BJ (cell line): ENCODE measurements around the gene CDH23. TPM values are rescaled to one million over a fixed set of nuclear protein-coding genes. Genes with fewer than 3 reads are reported as not detected.

ENCODE experiments used
- CTCF ChIA-PET: fragments of 350-600 bp; formaldehyde crosslinking; extraction: SDS; loops from one replicate; lab custom pipeline; 2021; ENCODE audit warnings: antibody characterized with exemption, inconsistent platforms; lab: Yijun Ruan, JAX
- POLR2A ChIA-PET: fragments of 300-600 bp; sonication (Branson Sonifier 250); formaldehyde crosslinking; extraction: SDS; loops from one replicate; lab custom pipeline; 2021; ENCODE audit warnings: antibody characterized with exemption; lab: Charles Lee
- DNase-seq: peaks from one replicate; pipeline ENCODE4 v3.0.0-alpha.2; 2011; ENCODE audit warnings: low read depth
- H3K27me3 ChIP-seq: 2 replicates; pipeline ENCODE4 v1.6.0; 2011; ENCODE audit warnings: low read length; ENCODE audit not compliant: control insufficient read depth, insufficient read depth
- H3K36me3 ChIP-seq: 2 replicates; pipeline ENCODE4 v1.5.1; 2011; ENCODE audit warnings: low read length; ENCODE audit not compliant: control insufficient read depth, insufficient read depth
- H3K4me3 ChIP-seq: 2 replicates; pipeline ENCODE4 v1.5.1; 2011; ENCODE audit warnings: low read depth, mild to moderate bottlenecking, control low read depth, low read length
- CTCF ChIP-seq: IDR thresholded peaks from 2 replicates; pipeline ENCODE4 v1.5.1; 2011; ENCODE audit warnings: low read depth, mild to moderate bottlenecking, control low read depth, inconsistent platforms, low read length, moderate library complexity; ENCODE audit not compliant: insufficient read depth
- polyA plus RNA-seq: library from polyadenylated mRNA; depleted of rRNA; stranded (reverse); fragments of >200 nt; gene quantifications from 2 replicates; pipeline ENCODE4 v1.2.3, GENCODE V29; 2011

Gene CDH23
- polyA plus RNA-seq, 1 experiment: 0.05 TPM

DNA sequence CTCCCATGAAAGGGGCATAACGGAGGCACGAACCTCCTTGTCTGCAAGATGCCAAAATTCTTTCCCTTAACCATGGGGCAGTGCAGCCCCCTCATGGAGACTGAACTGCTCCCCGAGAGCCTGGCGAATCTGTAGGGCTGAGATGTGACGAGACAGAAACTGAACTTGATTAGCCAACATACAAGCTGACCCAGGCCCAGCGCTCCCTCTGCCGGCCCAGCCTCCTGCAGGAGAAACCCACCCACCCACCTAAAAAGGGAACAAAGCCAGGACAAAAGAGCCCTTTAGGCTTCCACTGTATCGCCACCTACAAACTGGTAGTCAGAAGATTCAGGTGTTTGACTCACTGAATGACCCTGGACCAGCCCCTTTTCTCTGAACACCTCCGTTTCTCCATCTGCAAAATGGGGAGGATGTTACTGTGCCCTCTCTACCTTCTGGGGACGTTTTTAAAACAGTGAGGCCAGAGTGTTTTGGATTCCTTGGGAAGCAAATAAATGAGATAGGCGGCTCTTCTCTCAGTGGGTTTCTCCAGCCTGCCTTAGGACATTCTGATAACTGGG is 264.4 kb downstream of the CDH23 start:
- Histone ChIP-seq H3K4me3 (no peak overlapping the region), H3K36me3 (no peaks in the 10 kb centered on the region), H3K27me3 (peaks cover 6% of the 10 kb centered on the region)
- CTCF ChIA-PET: no interaction called here
- POLR2A ChIA-PET: no interaction called here
- no peak for DNase-seq
- no peak for TF ChIP-seq CTCF

DNA sequence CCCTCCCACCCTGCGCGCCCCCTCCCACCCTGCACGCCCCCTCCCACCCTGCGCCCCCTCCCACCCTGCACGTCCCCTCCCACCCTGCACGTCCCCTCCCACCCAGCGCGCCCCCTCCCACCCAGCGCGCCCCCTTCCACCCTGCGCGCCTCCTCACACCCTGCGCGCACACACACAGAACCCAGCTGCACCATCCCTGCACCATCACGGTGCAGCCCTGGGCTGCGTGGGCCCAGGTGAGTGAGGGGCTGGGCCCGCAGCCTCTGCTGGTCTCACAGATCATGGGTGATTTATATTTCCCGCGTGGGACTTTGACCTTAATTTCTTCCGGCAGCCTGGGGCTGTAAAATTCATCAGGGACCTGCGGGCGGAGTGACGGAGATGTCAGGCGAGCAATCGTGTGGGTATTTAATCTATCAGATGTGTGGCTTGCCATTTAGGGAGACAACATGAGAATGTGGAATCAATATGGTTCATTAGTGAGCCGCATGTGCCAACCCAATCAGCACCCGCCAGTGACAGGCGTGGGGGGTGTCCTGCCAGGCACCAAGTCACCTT is 265.1 kb downstream of the CDH23 start:
- TF ChIP-seq CTCF: no peak
- CTCF ChIA-PET: no interaction called here
- DNase-seq: no peak
- Histone ChIP-seq H3K4me3 (no peak overlapping the region), H3K36me3 (no peaks in the 10 kb centered on the region), H3K27me3 (peaks cover 7% of the 10 kb centered on the region)
- POLR2A ChIA-PET: no interaction called here

DNA sequence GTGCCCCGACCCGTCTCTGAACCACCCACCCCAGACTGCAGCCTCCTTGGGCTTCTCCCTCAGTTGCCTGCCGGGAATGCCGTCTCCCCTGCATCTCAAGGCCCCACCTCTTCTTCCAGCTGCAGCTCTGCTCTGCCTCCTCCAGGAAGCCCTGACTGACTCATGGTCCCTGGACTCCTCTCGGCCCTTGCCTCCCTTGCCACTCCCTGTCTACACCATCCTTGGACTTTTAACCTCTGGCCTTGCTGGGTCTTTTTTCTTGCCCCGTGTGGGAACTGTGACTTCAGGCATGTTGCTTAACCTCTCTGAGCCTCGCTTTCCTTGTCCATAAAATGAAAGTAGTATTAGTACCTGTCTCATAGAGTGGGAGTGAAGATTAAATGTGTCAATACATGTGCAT is 266.6 kb downstream of the CDH23 start:
- no peak for TF ChIP-seq CTCF
- ChIA-PET POLR2A (no interaction called here), CTCF (no interaction called here)
- Histone ChIP-seq H3K27me3 (peaks cover 4% of the 10 kb centered on the region), H3K4me3 (no peak overlapping the region), H3K36me3 (no peaks in the 10 kb centered on the region)
- no peak for DNase-seq

DNA sequence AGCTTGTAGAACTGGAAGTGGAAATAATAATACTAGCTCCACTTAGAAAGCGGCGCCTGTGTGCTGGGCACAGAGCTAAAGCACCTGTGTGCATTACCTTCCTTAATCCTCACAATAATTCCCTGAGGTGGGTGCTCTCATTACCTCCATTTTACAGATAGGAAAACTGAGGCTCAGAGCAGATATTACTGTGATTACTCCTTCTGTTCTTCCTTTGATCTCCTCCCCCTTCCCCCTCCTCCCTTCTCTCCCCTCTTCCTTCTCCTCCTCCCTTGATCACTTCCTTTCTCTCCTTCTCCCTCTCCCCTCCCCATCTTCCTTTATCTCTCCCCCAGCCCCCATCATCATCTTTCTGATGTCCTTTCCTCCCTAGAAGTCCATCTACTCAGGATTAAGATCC is 267.9 kb downstream of the CDH23 start:
- TF ChIP-seq CTCF: no peak
- Histone ChIP-seq H3K27me3 (peaks cover 3% of the 10 kb centered on the region; the same call in 1 of the 2 replicates), H3K4me3 (no peak overlapping the region), H3K36me3 (no peaks in the 10 kb centered on the region)
- no peak for DNase-seq
- CTCF ChIA-PET: interaction anchor here (1.2 to 1.8 kb wide), 3 partner anchors 10 to 110 kb away, joined by 3 to 6 read pairs (median 4); no protein-coding TSS in a partner anchor
- POLR2A ChIA-PET: no interaction called here

DNA sequence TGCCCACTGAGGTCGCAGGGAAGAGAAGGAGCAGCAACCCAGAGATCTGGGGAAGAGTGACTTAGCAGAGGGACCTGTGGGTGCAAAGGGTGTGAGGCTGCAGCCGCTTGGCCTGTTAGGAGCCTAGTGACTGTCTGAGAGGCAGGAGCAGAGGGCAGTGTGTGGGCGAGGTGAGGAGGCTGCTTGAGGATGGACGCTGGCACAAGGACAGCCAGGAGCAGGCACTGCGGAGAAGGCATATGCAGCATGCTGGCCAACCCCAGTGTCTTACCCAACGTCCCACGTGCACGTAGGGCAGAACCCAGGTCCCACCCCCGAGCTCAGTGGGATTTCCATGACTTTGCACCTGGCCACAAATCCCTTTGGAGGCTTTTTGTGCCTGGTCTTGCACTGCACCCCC is 268.7 kb downstream of the CDH23 start:
- no peak overlapping the region for H3K4me3 ChIP-seq
- CTCF ChIA-PET: interaction anchor here (1.4 to 1.8 kb wide), 2 partner anchors 31 to 109 kb away, joined by 4 to 6 read pairs; no protein-coding TSS in a partner anchor
- H3K27me3 ChIP-seq: peaks cover 2% of the 10 kb centered on the region; the same call in 1 of the 2 replicates
- POLR2A ChIA-PET: no interaction called here
- H3K36me3 ChIP-seq: no peaks in the 10 kb centered on the region
- DNase-seq: no peak
- TF ChIP-seq CTCF: no peak
